Measurements from ENCODE around the gene IDH2. TPM values are rescaled to one million over a fixed set of nuclear protein-coding genes. Genes with fewer than 3 reads are reported as not detected.

The IDH2 gene
- total and polyA plus RNA-seq, 2 donors (not counting 3 experiments of a cell fraction or from before 2014, with no cell fraction given) = 123 to 127 TPM

DNA sequence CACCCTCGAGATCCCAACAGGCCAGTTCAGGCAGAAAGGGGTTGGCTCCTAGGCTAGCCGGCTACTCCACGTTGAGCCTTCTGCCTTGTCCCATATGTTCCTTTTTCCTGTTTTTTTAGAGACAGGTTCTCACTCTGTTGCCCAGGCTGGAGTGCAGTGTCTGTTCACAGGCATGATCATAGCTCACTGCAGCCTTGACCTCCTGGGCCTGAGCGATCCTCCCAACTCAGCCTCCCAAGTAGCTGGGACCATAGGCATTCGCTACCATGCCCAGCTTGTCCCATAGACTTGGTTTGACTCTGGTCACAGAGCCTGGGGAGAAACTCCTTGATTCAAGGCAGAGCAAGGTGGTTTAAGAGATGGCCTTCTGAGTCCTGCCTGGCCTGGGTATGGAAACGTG lies 68.8 kb downstream of the IDH2 start:
- ChIA-PET POLR2A (no interaction called here), CTCF (interaction anchor here (1.0 to 2.7 kb wide), 3 partner anchors 10 to 38 kb away, joined by 4 to 23 read pairs (median 6); partner anchors contain the start of gene ZNF710)
- H3K79me2 ChIP-seq (ENCODE audit: control insufficient read depth, insufficient read depth, low read length) = peaks cover 29% of the 10 kb centered on the region
- H4K20me1 ChIP-seq (replicated peaks; ENCODE audit: control insufficient read depth, extremely low read depth, insufficient read depth, low read length) = no peaks in the 10 kb centered on the region
- no peak for DNase-seq (ENCODE audit: low read depth, low spot score)
- H3K4me2 ChIP-seq (ENCODE audit: insufficient read depth, low read length) = no peak overlapping the region
- no peak overlapping the region for H3K9ac ChIP-seq (replicated peaks; ENCODE audit: extremely low read depth, insufficient read depth, low read length)
- no peaks in the 10 kb centered on the region for H3K27me3 ChIP-seq (ENCODE audit: control insufficient read depth in 2 of 2, insufficient read depth in 2 of 2, low read length in 2 of 2)
- no peak for FAIRE-seq
- BruUV-seq (replicated peaks) = no TSS peak
- no peaks in the 10 kb centered on the region for H3K9me3 ChIP-seq (replicated peaks; ENCODE audit: control insufficient read depth, insufficient read depth, low read length)
- no peaks in the 10 kb centered on the region for H3K36me3 ChIP-seq (ENCODE audit: control insufficient read depth in 2 of 2, extremely low read depth in 1 of 2, insufficient read depth in 2 of 2, low read length in 2 of 2)
- peaks cover 51% of the 10 kb centered on the region for H3K4me1 ChIP-seq (ENCODE audit: control insufficient read depth, extremely low read depth, insufficient read depth, low read length)
- dilution Hi-C loops (cut with MboI; ENCODE audit: extremely low pct_ligation_motif_present, low sequenced_read_pairs) = no loop called here
- no peak overlapping the region for H2AFZ ChIP-seq (ENCODE audit: low read depth, low read length)
- TF ChIP-seq GATA2 (IDR thresholded peaks at IDR 0.05; ENCODE audit: insufficient read depth, insufficient read length, low read depth, low read length) (no peak), POLR2AphosphoS5 (IDR thresholded peaks at IDR 0.05; ENCODE audit: insufficient read depth, low read depth, low read length) (no peak), JUN (IDR thresholded peaks at IDR 0.05; ENCODE audit: borderline replicate concordance, insufficient read depth, insufficient read length, low read depth) (no peak), MYC (IDR thresholded peaks at IDR 0.05; ENCODE audit: low read depth, low read length) (no peak), EZH2 (IDR thresholded peaks at IDR 0.05; ENCODE audit: borderline replicate concordance, low read depth, low read length, severe bottlenecking) (no peak), FOS (IDR thresholded peaks at IDR 0.05; ENCODE audit: borderline replicate concordance, insufficient read depth, low read length) (no peak), POLR2A (IDR thresholded peaks at IDR 0.05; ENCODE audit: low read depth, low read length) (no peak)
- TF ChIP-seq, protein P1, sequence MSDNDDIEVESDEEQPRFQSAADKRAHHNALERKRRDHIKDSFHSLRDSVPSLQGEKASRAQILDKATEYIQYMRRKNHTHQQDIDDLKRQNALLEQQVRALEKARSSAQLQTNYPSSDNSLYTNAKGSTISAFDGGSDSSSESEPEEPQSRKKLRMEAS (IDR thresholded peaks at IDR 0.05; ENCODE audit: insufficient read depth, insufficient read length) = no peak
- TF ChIP-seq, protein P2, sequence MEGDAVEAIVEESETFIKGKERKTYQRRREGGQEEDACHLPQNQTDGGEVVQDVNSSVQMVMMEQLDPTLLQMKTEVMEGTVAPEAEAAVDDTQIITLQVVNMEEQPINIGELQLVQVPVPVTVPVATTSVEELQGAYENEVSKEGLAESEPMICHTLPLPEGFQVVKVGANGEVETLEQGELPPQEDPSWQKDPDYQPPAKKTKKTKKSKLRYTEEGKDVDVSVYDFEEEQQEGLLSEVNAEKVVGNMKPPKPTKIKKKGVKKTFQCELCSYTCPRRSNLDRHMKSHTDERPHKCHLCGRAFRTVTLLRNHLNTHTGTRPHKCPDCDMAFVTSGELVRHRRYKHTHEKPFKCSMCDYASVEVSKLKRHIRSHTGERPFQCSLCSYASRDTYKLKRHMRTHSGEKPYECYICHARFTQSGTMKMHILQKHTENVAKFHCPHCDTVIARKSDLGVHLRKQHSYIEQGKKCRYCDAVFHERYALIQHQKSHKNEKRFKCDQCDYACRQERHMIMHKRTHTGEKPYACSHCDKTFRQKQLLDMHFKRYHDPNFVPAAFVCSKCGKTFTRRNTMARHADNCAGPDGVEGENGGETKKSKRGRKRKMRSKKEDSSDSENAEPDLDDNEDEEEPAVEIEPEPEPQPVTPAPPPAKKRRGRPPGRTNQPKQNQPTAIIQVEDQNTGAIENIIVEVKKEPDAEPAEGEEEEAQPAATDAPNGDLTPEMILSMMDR (IDR thresholded peaks at IDR 0.05; ENCODE audit: extremely low read depth in 1 of 2, insufficient read depth in 1 of 2, low read depth in 1 of 2, low read length in 2 of 2) = no peak
- H3K4me3 ChIP-seq (replicated peaks in 1 of 3; ENCODE audit: insufficient read depth in 1 of 3, low read depth in 1 of 3, low read length in 3 of 3) = no peak overlapping the region
- intact Hi-C loops (cut with micrococcal nuclease) = no loop called here
- H3K27ac ChIP-seq (ENCODE audit: insufficient read depth, low read depth, low read length) = peak overlapping the region; percentile 89
- H3K9me1 ChIP-seq (replicated peaks; ENCODE audit: control insufficient read depth, extremely low read depth, insufficient read depth, low read length) = no peaks in the 10 kb centered on the region

Small RNA genes within 50 kb of the gene (small RNA-seq; reads per million reads assigned to genes)
- not detected for gene RF00066 (ENCODE audit: insufficient read depth, insufficient read length, low read depth, low replicate concordance)

Other genes with a start within 250 kb of the IDH2 start
- 20.4 and 31.1 TPM in 2 replicates for gene AP3S2, start 208.5 kb downstream of the IDH2 start, total RNA-seq
- gene AP3S2, start 208.5 kb downstream of the IDH2 start, polyA plus RNA-seq = 8.8 and 14.6 TPM in 2 replicates
- 18.7 and 23.3 TPM in 2 replicates for gene ARPIN, start 189.5 kb downstream of the IDH2 start, total RNA-seq
- 9.0 and 13.0 TPM in 2 replicates for gene ARPIN, start 189.5 kb downstream of the IDH2 start, polyA plus RNA-seq
- 31.8 and 32.4 TPM in 2 replicates for gene ZNF710, start 101.1 kb downstream of the IDH2 start, total RNA-seq
- 8.9 and 9.2 TPM in 2 replicates for gene ZNF710, start 101.1 kb downstream of the IDH2 start, polyA plus RNA-seq
- 7.1 and 7.8 TPM in 2 replicates for gene SEMA4B, start 98.9 kb upstream of the IDH2 start, total RNA-seq
- gene SEMA4B, start 98.9 kb upstream of the IDH2 start, polyA plus RNA-seq = 6.1 and 7.5 TPM in 2 replicates
- gene CIB1, start 131.5 kb upstream of the IDH2 start, total RNA-seq = 58.3 and 61.0 TPM in 2 replicates
- gene CIB1, start 131.5 kb upstream of the IDH2 start, polyA plus RNA-seq = 105 and 137 TPM in 2 replicates
- gene GDPGP1, start 131.7 kb upstream of the IDH2 start, total RNA-seq = 4.4 and 7.2 TPM in 2 replicates
- 4.8 and 6.0 TPM in 2 replicates for gene GDPGP1, start 131.7 kb upstream of the IDH2 start, polyA plus RNA-seq
- not detected in 2 replicates for gene TTLL13, start 147.1 kb upstream of the IDH2 start, total RNA-seq
- gene TTLL13, start 147.1 kb upstream of the IDH2 start, polyA plus RNA-seq = 0.04 and 0.05 TPM in 2 replicates
- 56.5 and 60.7 TPM in 2 replicates for gene NGRN, start 163.2 kb upstream of the IDH2 start, total RNA-seq
- 25.7 and 28.9 TPM in 2 replicates for gene NGRN, start 163.2 kb upstream of the IDH2 start, polyA plus RNA-seq
- 2.6 and 3.9 TPM in 2 replicates for gene ZNF774, start 249.8 kb upstream of the IDH2 start, total RNA-seq
- gene ZNF774, start 249.8 kb upstream of the IDH2 start, polyA plus RNA-seq = 0.89 and 0.98 TPM in 2 replicates

Data from endothelial cell of umbilical vein (primary cell).